ENCODE data around the gene NPLOC4.
"Not testable (repeated sequence)": the region's sequence is repeated elsewhere in the genome, so short reads cannot be mapped to it uniquely, and the experiment has no call there.

Gene NPLOC4

DNA sequence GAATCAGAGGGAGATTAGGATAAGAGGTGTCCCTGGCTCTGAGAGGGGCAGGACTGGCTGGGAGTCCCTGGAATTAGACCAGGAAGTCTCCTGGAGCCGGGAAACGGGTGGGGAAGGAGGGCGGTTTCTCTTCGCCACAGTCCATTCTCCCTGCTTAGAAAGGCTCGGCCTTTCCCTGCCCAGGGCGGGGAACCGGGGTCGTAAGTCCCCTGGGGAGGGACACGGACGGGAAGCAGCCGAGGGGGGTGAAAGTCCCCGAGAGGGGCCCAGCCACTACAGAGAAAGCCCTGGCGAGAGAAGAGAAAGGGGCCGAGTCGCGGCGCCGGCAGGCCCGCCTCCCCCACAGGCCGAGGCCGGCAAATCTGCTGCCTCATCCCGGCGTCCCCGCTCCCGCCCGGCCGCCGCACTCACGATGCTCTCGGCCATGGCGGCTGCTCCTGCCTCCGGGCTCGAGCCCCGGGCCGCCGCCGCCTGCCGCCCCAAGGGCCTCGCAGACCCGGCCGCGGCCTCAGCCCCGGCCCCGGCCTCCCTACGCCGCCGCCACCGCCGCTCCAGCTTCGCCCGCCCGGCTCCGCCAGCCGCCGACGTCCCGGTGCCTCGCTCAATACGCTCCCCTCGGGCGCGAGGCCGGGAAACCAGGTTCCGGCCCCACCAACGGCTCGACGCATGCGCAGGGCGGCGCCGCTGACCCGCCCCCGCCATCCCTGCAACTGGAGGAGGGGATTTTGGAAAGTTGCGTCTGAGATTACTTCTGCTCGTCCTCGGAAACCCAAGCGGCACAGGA is at the start of gene NPLOC4, which contains the start of gene TSPAN10:
TSS of gene NPLOC4 (minus strand) at position 608 of the 784 bp plus-strand sequence. CDS start at position 426, 182 bp downstream.
TSS of gene TSPAN10 (plus strand) at position 692 of the 784 bp plus-strand sequence. CDS start 5,217 bp downstream, outside the sequence.
- Mint-ChIP-seq H3K27ac (peak within 1 kb of the TSS; percentile 94), H3K36me3 (ENCODE audit: low read depth) (peaks cover 5% of the 10 kb centered on the region), H3K27me3 (no peaks in the 10 kb centered on the region), H3K4me1 (ENCODE audit: low read depth) (peaks cover 24% of the 10 kb centered on the region), H3K9me3 (no peaks in the 10 kb centered on the region), H3K4me3 (peak within 1 kb of the TSS; percentile 94)

DNA sequence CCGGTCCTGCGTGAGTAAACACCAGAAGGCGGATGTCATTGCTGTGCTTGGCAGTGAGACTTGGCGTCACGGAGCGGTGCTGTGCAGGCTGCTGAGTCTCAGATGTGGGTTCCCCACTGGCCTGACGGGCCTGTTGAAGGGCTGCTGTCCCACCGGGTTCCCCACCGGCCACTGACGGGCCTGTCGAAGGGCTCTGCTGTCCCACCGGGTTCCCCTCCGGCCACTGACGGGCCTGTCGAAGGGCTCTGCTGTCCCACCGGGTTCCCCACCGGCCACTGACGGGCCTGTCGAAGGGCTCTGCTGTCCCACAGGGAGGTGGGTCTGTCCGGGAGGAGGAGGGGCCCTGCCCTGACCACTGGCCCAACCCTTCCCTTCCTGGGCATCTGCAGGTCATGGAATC is 49.7 kb upstream of the NPLOC4 start:
- Mint-ChIP-seq H3K36me3 (ENCODE audit: low read depth) (peaks cover 51% of the 10 kb centered on the region), H3K9me3 (no peaks in the 10 kb centered on the region), H3K27me3 (no peaks in the 10 kb centered on the region), H3K4me1 (ENCODE audit: low read depth) (peaks cover 35% of the 10 kb centered on the region), H3K4me3 (no peak overlapping the region), H3K27ac (peak overlapping the region; percentile 26)

DNA sequence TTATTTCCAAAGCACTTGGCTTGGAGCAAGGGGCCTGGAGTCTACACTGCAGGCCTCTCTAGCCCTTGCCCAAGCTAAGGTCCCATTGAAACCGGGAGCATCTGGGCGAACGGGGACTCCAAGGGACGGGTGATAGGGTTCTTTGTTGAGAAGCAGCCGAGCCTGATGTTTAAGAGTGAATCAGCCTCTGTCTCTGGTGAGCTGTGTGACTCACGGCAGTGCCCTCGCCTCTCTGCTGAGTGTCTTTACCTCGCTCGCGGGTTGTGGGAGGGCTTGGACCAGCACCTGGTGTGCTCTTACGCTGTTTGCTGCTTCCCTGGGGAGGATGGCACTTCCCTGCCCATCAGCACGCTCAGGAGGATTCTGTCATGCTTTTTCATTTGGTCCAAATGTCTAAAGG is 48.2 kb upstream of the NPLOC4 start:
- Mint-ChIP-seq H3K4me1 (ENCODE audit: low read depth) (peaks cover 35% of the 10 kb centered on the region), H3K9me3 (no peaks in the 10 kb centered on the region), H3K27me3 (no peaks in the 10 kb centered on the region), H3K36me3 (ENCODE audit: low read depth) (peaks cover 48% of the 10 kb centered on the region), H3K27ac (peak overlapping the region; percentile 88), H3K4me3 (peak overlapping the region; percentile 94)

DNA sequence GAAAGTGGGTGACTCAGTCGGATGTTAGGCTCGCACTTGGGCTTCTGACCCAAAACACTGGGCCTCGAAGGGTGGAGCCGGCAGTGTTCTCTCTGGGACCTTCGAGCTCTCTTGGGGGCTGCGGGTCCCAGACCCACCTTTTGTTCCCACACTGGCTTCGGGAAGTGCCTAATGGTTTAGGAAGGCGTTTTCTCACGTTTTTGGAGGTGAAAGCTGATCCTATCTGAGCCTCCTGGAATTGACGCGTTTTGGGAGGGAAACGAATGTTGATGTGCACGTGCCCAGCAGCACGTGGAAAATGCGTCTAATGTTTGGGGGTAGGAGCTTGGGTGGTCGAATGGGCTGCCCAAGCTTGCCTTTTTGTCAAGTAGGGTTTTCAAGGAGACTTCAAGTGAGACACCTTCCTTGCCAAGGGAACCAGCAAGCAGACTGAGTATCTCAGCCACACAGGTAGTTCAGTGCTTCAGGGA is 47.6 kb upstream of the NPLOC4 start:
- peak overlapping the region; percentile 88 for H3K27ac Mint-ChIP-seq
- no peaks in the 10 kb centered on the region for H3K27me3 Mint-ChIP-seq
- H3K4me1 Mint-ChIP-seq (ENCODE audit: low read depth): peaks cover 35% of the 10 kb centered on the region
- peak overlapping the region; percentile 94 for H3K4me3 Mint-ChIP-seq
- H3K36me3 Mint-ChIP-seq (ENCODE audit: low read depth): peaks cover 42% of the 10 kb centered on the region
- no peaks in the 10 kb centered on the region for H3K9me3 Mint-ChIP-seq

DNA sequence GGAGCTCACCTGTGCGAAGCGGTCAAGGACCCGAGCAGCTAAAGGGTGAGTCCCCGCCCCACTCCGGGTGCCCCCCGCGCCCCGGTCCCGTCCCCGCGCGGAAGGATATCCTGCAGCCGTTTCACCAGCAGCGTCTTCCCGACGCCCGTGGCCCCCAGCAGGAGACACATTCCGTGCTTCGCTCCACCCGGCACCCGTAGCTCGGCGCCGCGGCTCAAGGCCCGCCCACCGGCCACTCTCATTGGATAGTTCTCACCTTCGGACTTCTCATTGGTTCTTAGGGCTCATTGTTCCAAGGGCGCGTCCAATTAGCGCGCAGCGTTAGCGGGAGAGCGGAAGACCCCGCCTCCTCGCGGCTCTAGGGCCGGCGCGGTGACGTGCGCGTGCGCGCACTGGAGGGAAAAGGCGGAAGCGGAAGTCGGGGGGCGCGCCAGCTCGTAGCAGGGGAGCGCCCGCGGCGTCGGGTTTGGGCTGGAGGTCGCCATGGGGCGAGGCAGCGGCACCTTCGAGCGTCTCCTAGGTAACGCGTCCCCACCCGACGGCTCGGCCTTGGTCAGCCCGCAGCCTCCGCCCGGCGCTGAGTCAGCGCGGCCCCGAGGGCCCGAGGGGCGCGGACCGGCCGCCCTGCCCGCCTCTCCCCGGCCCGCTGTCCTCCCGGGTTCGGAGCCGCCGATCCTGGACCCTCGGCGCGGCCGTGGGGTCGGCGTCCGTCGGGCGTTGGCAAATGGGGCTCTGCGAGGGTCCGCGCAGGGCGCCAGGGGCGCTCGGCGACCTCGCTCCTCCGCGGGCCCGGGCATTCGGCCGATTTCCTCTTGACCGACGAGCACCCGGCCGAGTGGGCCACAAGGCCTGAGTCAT is 46.9 kb upstream of the NPLOC4 start, which contains the start of the genes ARL16 and HGS:
TSS of gene ARL16 (minus strand) at position 214 of the 858 bp plus-strand sequence. CDS start at position 170, 44 bp downstream.
TSS of gene HGS (plus strand) at position 428 of the 858 bp plus-strand sequence. CDS start at position 484, 56 bp downstream.
- H3K36me3 Mint-ChIP-seq (ENCODE audit: low read depth): peaks cover 36% of the 10 kb centered on the region

DNA sequence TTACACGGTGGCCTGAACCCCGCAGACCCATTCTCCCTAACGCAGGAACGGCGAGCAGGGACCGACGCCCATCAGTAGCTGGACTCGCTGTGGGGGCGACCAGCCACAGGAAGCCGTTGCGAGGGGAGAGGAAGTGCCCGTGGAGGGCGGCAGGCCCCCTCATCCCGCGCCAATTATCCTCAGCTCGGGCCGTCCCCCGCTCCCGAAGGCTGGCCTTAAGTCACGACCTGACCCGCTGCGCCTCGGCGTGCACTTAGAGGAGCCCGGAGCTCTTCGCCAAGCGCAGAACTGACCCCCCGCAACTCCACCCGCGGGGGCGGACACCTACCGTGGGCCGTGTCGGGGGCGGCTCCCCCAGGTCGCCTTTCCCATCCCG is 46.3 kb upstream of the NPLOC4 start:
- H3K9me3 Mint-ChIP-seq: no peaks in the 10 kb centered on the region
- peaks cover 35% of the 10 kb centered on the region for H3K4me1 Mint-ChIP-seq (ENCODE audit: low read depth)
- H3K4me3 Mint-ChIP-seq: peak overlapping the region; percentile 94
- peaks cover 32% of the 10 kb centered on the region for H3K36me3 Mint-ChIP-seq (ENCODE audit: low read depth)
- H3K27me3 Mint-ChIP-seq: no peaks in the 10 kb centered on the region
- H3K27ac Mint-ChIP-seq: peak overlapping the region; percentile 92

More for the DNA sequence above, 46.9 kb upstream of the NPLOC4 start, which contains the start of the genes ARL16 and HGS:
- Mint-ChIP-seq H3K27ac (peak within 1 kb of the TSS; percentile 92), H3K4me3 (peak within 1 kb of the TSS; percentile 94), H3K27me3 (no peaks in the 10 kb centered on the region), H3K9me3 (no peaks in the 10 kb centered on the region), H3K4me1 (ENCODE audit: low read depth) (peaks cover 35% of the 10 kb centered on the region)

DNA sequence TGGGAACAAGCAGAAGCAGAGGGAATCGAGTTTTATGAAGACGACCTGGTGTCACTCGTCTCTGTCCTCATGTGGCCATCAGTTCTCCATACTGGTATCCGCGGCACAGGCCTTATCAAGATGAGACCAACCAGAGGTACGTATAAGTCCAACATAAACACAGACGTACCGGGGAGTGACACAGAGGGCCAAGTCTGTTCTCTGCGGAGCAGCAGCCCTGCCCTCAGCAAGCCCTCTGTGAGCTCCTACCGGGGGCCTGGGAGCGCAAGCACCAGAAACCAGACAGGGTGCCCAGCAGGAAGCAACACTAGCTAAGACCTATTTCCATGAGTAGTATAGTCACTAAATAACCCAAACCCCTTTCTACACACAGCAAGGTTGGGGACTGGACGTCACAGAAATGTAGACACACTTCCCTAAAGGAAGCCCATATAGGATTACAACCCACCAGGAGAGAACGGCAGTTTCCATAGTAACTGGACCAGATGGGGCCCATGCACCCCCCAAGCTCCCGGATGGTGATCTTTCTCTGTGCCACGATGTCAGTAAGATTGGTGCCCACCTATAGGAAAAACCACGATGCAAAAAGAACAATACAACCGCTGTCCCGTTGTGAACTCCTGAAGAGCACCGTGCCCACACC is 45.8 kb upstream of the NPLOC4 start:
- Mint-ChIP-seq H3K4me3 (peak overlapping the region; percentile 94), H3K36me3 (ENCODE audit: low read depth) (peaks cover 32% of the 10 kb centered on the region), H3K27ac (peak overlapping the region; percentile 87), H3K4me1 (ENCODE audit: low read depth) (peaks cover 35% of the 10 kb centered on the region), H3K27me3 (no peaks in the 10 kb centered on the region), H3K9me3 (no peaks in the 10 kb centered on the region)

DNA sequence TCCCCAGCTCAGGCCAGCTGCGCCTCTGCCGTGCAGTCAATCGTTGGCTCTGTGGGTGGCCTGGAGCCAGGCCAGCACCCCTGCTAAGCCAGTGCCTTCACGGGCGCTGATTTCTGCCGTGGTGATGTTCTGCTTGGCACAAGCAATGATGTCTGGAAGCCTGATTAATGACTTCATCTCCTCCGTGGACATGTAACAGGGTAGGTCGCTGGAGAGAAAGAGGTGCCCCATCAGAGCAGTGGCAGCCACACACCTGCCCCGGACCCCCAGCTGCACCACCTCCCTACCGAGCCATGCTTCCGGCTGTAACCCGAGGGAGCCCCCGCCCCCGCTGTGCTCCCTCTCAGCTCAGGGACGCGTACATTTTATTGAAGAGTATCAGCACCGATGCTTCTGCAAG is 44.8 kb upstream of the NPLOC4 start:
- Mint-ChIP-seq H3K9me3 (no peaks in the 10 kb centered on the region), H3K27me3 (no peaks in the 10 kb centered on the region), H3K4me3 (no peak overlapping the region), H3K4me1 (ENCODE audit: low read depth) (peaks cover 29% of the 10 kb centered on the region), H3K27ac (no peak overlapping the region), H3K36me3 (ENCODE audit: low read depth) (peaks cover 23% of the 10 kb centered on the region)

DNA sequence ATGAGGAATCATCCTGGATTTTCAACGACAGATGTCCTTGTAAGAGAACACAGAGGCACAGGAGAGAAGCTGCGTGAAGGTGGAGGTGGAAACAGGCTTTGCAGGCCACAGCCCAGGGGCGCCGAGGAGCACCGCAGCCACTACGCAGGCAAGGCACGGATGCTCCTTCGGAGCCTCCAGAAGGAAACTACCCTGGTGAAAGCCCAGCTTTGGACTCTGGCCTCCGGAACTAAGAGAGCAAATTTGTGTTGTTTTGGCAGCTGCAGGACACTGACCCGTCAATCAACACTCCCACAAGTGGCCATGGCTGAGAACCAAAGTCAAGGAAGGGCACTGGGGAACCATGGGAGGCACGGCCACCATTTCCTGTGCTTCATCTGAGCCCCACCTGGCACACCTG is 43.2 kb upstream of the NPLOC4 start:
- Mint-ChIP-seq H3K4me1 (ENCODE audit: low read depth) (peaks cover 27% of the 10 kb centered on the region), H3K27me3 (no peaks in the 10 kb centered on the region), H3K36me3 (ENCODE audit: low read depth) (peaks cover 15% of the 10 kb centered on the region), H3K4me3 (no peak overlapping the region), H3K27ac (no peak overlapping the region), H3K9me3 (no peaks in the 10 kb centered on the region)

DNA sequence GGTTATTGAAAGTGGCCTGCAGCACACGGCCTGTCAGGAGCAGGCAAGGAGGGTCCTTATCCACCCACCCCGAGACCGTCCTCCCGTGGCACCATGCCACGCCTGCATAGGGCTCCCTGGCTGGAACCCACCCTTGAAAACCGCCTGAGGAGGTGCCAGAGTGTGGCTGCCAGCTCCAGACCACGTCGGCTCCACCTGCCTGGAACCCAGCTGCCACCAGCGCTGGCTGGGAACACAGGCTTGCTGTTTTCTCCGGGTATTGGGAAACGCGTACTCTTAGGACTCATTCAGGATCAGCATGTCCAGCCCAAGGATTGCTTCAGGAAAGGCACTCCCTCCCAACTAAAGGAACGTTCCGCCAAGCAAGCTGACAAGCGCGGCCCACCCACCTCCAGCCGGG is 40.0 kb upstream of the NPLOC4 start:
- Mint-ChIP-seq H3K9me3 (no peaks in the 10 kb centered on the region), H3K27ac (no peak overlapping the region), H3K27me3 (no peaks in the 10 kb centered on the region), H3K4me3 (no peak overlapping the region), H3K36me3 (ENCODE audit: low read depth) (peaks cover 19% of the 10 kb centered on the region), H3K4me1 (ENCODE audit: low read depth) (peaks cover 5% of the 10 kb centered on the region)

DNA sequence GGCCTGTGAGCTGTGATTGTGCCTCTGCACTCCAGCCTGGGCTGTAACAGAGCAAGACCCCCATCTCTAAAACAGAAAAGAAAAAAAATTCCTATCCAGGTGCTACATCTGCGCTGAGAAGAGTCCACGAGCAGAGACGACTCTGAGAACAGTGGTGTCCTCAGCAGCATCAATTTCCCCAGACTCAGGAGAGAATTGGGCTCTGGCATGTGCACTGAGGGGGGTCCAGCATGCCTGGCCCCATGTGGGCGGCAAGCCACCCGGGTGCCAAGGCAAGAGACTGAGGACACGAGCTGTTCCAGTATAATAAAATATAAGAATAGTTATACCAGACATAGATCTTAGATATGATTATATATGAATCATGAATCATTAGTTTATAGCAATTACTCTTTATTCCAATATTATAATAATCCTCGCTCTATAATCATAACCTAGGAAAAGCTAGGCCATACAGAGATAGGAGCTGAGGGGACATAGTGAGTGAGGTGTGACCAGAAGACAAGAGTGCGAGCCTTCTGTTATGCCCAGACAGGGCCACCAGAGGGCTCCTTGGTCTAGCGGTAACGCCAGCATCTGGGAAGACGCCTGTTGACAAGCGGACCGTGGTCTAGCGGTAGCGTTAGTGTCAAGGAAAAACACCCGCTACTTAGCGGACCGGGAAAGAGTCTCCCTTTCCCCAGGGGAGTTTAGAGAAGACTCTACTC is 38.8 kb upstream of the NPLOC4 start:
- H3K27ac Mint-ChIP-seq, H3K9me3 Mint-ChIP-seq, H3K4me3 Mint-ChIP-seq: not testable (repeated sequence)

DNA sequence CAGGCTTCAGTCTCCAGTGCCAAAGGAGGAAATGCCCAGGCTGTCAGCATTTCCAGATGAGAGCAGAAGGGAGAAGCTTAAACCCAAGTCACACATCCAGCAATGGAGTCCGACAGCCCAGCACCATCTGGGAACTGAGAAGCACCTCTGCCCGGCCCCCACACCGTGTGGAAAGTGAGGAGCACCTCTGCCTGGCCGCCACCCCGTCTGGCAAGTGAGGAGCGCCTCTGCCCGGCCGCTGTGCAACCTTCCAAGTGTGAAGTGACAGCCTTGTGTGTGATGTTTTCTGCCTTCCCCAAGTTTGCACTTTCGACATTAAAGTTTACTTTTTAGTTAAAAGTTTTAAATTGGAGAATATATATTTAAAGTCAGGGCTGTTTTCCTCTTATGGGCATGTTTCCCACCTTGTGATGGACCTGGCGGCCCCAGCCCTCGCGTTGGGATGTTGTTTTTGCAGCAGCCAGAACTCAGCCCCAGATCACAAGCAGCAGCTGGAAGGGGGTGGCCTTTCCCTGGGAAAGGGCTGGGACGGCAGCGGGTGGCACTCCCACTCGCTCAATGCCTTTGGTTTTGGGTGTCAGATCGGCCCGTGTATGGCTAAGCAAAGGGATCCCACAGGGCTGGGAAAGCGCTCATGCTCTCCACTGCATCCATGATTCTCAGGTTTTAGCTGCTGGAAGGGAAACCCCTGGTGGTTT is 36.8 kb upstream of the NPLOC4 start:
- no peaks in the 10 kb centered on the region for H3K9me3 Mint-ChIP-seq
- H3K4me3 Mint-ChIP-seq: no peak overlapping the region

More for the DNA sequence above, 38.8 kb upstream of the NPLOC4 start:
- H3K27me3 Mint-ChIP-seq; H3K4me1 Mint-ChIP-seq (ENCODE audit: low read depth): not testable (repeated sequence)
- H3K36me3 Mint-ChIP-seq (ENCODE audit: low read depth): peaks cover 24% of the 10 kb centered on the region

DNA sequence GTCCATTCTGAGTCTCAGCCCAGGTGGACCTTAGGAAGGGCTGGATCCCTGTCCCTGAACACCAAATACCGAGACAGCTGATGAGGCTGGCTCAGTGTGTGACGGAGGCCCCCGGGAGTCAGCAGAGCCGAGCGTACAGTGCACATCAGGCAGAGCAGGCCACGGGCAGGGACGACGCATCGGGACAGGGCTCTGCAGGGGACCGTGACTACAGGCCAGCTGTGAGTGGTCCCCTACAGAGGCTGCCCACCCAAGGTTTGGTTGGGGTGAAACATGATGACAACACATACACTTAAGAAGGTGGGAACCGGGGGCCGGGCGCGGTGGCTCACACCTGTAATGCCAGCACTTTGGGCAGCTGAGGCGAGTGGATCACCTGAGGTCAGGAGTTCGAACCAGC is 36.0 kb upstream of the NPLOC4 start:
- H3K27me3 Mint-ChIP-seq: no peaks in the 10 kb centered on the region
- no peak overlapping the region for H3K27ac Mint-ChIP-seq
- H3K9me3 Mint-ChIP-seq: no peaks in the 10 kb centered on the region
- H3K4me1 Mint-ChIP-seq (ENCODE audit: low read depth): peaks cover 14% of the 10 kb centered on the region
- H3K36me3 Mint-ChIP-seq (ENCODE audit: low read depth): peaks cover 35% of the 10 kb centered on the region
- H3K4me3 Mint-ChIP-seq: no peak overlapping the region

More for the DNA sequence above, 36.8 kb upstream of the NPLOC4 start:
- Mint-ChIP-seq H3K4me1 (ENCODE audit: low read depth) (peaks cover 9% of the 10 kb centered on the region), H3K27me3 (no peaks in the 10 kb centered on the region), H3K27ac (no peak overlapping the region), H3K36me3 (ENCODE audit: low read depth) (peaks cover 29% of the 10 kb centered on the region)
